Activated T-cell treated with anti-CD3 and anti-CD28 coated beads for 1 hour (primary cell): ENCODE results near the gene PKP4.

Experiments used
- DNase-seq: peaks from one replicate; pipeline ENCODE4 v3.0.0-alpha.2; 2020; ENCODE audit warnings: low read depth

PKP4 gene

GRCh38 chr2:158716921-158717320 is 260.2 kb downstream of the PKP4 start:
- DNase-seq: no peak

- no peak for DNase-seq
Observed at GRCh38 chr2:158717366-158718195, 260.8 kb downstream of the PKP4 start.

- no peak for DNase-seq
Observed at GRCh38 chr2:158718196-158718585, 261.4 kb downstream of the PKP4 start.

GRCh38 chr2:158718851-158719250 is 262.1 kb downstream of the PKP4 start:
- DNase-seq: no peak

- no peak for DNase-seq
Observed at GRCh38 chr2:158719403-158719802, 262.7 kb downstream of the PKP4 start.

GRCh38 chr2:158722266-158723105 is 265.7 kb downstream of the PKP4 start:
- DNase-seq: no peak

- no peak for DNase-seq
Observed at GRCh38 chr2:158723181-158723838, 266.6 kb downstream of the PKP4 start.

- DNase-seq: no peak
Observed at GRCh38 chr2:158723921-158724802, 267.4 kb downstream of the PKP4 start.

GRCh38 chr2:158724803-158725381 is 268.1 kb downstream of the PKP4 start:
- no peak for DNase-seq

GRCh38 chr2:158725441-158725891 is 268.7 kb downstream of the PKP4 start:
- no peak for DNase-seq

- no peak for DNase-seq
Observed at GRCh38 chr2:158726911-158727592, 270.3 kb downstream of the PKP4 start.

- no peak for DNase-seq
Observed at GRCh38 chr2:158728422-158728821, 271.7 kb downstream of the PKP4 start.

GRCh38 chr2:158729451-158729850 is 272.7 kb downstream of the PKP4 start:
- DNase-seq: no peak

GRCh38 chr2:158729873-158730620 is 273.3 kb downstream of the PKP4 start:
- no peak for DNase-seq

GRCh38 chr2:158730621-158731140 is 273.9 kb downstream of the PKP4 start:
- DNase-seq: no peak

GRCh38 chr2:158731386-158731785 is 274.6 kb downstream of the PKP4 start:
- DNase-seq: no peak
